D721Med (cell line): ENCODE results near the gene OSCP1.

Experiments
- DNase-seq: peaks from one replicate; pipeline ENCODE4 v3.0.0; 2011; ENCODE audit warnings: low spot score; ENCODE audit not compliant: insufficient read length
- FAIRE-seq: peaks from 2 replicates; lab custom pipeline; 2011; peaks lifted over from hg19 to GRCh38; lab: Jason Lieb, UNC
- TF ChIP-seq, protein P1 (sequence below): IDR thresholded peaks from 2 replicates; pipeline ENCODE4 v1.5.1; 2012; ENCODE audit warnings: mild to moderate bottlenecking, control low read depth; ENCODE audit not compliant: insufficient read depth; ENCODE audit errors: missing control alignments

The OSCP1 gene

DNA sequence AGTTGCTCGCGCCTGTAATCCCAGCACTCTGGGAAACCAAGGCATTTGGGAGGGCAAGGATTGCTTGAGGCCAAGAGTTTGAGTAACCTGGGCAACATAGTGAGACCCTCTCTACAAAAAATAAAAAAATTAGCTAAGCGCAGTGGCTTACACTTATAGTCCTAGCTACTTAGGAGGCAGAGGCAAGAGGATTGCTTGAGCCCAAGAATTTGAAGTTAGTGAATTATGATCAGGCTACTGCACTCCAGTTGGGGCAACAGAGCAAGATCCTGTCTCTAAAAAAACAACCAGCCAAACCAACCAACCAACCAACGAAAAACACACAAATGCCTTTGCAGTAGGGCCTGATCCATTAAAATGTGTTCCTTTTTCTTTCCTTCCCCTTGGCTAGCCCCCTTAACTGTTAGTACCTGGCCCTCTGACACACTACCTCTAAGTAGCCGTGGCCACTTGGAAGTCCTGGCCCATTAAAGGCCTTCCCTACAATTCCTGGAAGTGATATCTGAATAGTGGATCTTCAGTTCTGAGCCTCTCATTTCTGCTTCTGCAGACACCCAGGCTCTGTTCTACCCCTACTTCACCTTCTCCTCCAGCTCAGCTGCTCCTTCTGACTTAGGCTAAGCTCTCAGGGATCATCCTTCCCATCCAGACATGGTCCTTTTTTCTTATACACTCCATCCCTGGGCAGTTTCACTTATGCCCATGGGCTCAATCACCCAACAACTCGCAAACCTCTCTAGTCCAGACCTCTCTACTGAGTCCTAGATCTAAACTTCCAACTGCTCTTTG lies 3.5 kb upstream of the OSCP1 start:
- FAIRE-seq (no peak), DNase-seq (no peak)
- TF ChIP-seq, protein P1, sequence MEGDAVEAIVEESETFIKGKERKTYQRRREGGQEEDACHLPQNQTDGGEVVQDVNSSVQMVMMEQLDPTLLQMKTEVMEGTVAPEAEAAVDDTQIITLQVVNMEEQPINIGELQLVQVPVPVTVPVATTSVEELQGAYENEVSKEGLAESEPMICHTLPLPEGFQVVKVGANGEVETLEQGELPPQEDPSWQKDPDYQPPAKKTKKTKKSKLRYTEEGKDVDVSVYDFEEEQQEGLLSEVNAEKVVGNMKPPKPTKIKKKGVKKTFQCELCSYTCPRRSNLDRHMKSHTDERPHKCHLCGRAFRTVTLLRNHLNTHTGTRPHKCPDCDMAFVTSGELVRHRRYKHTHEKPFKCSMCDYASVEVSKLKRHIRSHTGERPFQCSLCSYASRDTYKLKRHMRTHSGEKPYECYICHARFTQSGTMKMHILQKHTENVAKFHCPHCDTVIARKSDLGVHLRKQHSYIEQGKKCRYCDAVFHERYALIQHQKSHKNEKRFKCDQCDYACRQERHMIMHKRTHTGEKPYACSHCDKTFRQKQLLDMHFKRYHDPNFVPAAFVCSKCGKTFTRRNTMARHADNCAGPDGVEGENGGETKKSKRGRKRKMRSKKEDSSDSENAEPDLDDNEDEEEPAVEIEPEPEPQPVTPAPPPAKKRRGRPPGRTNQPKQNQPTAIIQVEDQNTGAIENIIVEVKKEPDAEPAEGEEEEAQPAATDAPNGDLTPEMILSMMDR = no peak

DNA sequence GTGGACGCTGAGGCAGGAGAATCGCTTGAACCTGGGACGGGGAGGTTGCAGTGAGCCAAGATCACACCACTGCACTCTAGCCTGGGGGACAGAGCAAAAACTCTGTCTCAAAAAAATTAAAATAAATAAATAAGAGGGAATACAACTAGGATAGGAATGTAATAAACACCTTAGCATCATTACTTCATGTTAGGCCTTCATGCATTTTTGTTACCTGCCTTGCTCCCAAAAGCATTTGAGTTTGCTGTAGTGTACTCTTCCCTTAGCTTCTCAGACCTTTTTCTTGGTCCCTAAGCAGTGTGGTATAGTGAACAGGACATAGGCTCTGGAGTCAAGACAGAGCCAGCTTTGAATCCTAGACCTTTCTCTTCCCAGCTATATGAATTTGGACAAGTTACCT lies 2.8 kb upstream of the OSCP1 start:
- FAIRE-seq = no peak
- TF ChIP-seq, protein P1 = no peak
- DNase-seq = no peak

DNA sequence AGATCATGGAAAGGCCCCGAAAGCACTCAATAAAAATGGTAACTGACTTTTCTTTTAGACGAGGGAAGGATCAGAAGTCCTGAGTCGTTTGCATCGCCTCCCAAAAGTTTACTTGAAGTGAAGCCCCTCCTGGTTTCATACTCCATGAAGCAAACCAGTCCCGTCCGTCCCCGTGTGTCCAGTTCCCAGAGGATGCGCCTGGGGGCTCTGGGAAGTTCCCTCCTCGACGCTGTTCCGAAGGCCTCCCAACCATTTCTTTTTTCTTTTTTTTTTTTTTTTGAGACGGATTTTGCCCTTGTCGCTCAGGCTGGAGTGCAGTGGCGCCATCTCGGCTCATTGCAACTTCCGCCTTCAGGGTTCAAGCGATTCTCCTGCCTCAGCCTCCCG lies 661 bp upstream of the OSCP1 start:
- FAIRE-seq = no peak
- TF ChIP-seq, protein P1 = no peak

DNA sequence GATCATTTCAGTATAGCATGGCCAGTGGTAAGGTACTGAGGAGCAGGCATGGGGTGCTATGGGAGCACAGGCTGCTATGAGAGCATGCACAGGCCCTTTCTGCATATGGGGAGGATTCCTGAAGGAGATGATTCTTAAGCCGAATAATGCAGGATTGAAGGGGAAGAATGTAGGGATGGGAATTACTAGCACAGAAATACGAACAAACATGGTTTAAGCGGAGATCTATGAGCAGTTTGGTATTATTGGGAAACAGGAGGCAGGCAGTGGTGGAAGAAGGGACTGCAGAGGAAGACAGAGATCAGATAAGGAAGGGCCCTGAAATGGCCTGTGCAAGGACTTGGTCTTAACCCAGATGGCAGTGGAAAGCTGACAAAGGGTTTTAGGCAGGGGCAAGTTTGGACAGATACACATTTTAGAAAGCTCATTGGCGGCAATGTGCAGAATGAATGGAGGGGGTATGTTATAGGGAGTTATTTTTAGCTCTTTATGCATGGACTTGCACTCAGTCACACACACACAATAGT lies 1.7 kb downstream of the OSCP1 start:
- TF ChIP-seq, protein P1 = no peak
- no peak for DNase-seq
- no peak for FAIRE-seq

More for the DNA sequence above, 661 bp upstream of the OSCP1 start:
- no peak for DNase-seq

DNA sequence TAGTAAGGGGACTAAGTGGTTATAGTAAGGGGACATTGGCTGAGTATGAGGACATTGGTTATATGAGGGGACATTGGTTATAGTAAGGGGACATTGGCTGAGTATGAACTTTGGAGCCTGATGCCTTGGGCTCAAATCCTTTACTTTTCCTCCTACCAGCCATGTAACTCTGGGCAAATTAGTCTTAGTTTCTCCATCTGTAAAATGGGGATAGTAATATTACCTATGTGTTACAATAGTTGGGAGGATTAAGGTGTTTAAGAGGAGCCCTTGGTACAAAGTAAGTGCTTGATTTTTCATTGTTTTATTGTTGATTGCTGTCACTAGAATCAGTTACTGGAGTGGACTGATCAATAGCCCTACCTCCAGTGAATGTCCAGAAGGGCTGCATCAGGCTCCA lies 2.8 kb downstream of the OSCP1 start:
- FAIRE-seq (no peak), DNase-seq (no peak)
- TF ChIP-seq, protein P1 = no peak

DNA sequence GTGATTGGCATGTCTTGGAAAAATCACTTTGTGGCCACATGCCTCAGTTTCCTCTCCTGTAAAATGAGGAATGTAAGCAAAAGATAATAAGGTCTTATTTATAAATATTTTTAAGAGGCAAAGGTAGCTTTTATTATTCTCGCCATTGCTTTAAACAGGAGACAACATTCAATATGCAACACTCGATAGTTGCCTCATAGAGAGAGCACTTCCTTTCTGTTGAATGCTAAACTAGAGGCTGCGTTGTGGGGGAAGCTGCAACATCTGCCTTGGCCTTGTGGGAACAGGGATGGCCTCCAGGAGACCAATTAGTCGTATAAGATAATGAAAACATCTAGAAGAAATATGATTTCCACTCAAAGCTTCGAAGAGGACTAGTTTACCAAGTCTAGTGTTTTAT lies 3.5 kb downstream of the OSCP1 start:
- DNase-seq = no peak
- no peak for FAIRE-seq
- TF ChIP-seq, protein P1 = no peak

DNA sequence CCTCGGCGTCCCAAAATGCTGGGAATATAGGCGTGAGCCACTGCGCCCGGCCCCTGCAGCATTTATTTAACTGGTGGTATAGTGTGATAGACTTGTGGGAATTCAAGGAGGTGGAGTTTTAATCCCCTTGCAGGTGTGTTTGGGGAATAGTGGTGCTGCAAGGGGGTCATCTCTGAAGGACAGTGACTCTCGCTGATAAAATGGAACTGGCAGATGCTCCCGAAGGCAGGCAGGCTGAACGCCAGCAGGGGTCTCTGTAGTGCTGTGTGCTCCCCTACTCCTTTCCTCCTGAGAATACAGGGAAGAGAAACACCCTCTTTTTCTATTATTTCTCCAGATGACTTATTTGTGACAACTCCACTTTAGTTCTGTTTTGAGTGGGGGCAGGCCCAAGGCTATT lies 4.0 kb downstream of the OSCP1 start:
- TF ChIP-seq, protein P1 = peak; percentile 58
- FAIRE-seq (no peak), DNase-seq (no peak)
